HG03097 (cell line): Measurements from ENCODE around the gene DIPK1A.

Experiments used
- ATAC-seq: cut with Tn5 transposase; IDR thresholded peaks from one replicate; pipeline ENCODE4 v1.9.1; 2021; ENCODE audit not compliant: unreplicated experiment, low FRiP score

DIPK1A gene

DNA sequence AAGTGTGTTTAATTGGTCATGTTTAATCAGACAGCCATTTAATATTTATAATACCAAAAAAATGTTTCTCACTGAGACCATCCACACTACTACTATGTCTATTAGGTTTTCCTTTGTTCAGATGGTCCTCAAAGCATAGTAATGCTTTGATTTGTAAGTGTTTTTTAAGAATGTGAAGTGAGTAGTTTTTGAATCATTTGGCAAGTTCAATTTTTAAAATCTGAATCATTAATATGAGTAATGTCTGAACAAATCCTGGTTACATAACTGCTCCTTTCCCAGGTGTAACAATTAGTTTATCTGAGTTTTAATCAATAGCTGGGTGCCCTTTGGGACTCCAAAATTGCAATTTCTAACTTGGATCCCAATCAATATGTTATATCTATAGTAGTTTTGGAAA is 152.9 kb downstream of the DIPK1A start:
- ATAC-seq = no peak

DNA sequence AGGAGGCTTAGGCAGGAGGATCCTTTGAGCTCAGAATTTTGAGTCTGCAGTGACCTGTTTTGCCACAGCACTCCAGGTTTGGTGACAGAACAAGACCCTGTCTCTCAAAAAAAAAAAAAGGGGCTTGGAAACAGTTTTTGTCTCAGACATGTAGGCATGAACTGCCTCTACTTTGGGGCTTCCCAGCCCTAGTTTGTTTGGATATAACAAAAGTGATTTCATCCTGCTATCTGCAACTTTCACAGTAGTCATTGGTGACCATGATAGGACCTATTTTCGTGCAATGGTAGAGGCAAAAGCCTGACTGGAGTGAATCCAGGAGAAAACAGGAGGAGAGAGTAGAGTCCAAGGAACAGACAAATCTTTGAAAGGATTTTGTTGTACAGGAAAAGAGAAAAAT is 156.0 kb downstream of the DIPK1A start:
- no peak for ATAC-seq

DNA sequence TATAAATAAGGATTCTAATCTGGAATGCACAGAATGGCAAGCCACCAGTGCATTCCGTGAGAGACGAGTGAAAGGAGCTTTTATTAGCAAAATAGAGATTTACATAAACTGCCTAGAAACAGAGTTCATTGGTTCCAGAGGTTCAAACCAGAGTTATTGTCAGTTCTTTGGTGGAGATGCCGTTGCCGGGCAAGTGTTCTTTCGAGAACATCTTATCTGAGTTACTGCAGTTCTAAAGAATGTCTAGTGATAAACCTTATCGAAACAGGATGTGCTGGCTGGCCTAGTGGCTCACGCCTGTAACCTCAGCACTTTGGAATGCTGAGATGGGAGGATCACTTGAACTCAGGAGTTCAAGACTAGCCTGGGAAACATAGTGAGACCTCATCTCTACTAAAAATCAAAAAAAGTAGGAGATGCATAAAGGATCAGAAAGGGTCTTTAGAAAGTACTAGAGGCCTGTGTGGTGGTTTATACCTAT is 156.5 kb downstream of the DIPK1A start:
- ATAC-seq = no peak

DNA sequence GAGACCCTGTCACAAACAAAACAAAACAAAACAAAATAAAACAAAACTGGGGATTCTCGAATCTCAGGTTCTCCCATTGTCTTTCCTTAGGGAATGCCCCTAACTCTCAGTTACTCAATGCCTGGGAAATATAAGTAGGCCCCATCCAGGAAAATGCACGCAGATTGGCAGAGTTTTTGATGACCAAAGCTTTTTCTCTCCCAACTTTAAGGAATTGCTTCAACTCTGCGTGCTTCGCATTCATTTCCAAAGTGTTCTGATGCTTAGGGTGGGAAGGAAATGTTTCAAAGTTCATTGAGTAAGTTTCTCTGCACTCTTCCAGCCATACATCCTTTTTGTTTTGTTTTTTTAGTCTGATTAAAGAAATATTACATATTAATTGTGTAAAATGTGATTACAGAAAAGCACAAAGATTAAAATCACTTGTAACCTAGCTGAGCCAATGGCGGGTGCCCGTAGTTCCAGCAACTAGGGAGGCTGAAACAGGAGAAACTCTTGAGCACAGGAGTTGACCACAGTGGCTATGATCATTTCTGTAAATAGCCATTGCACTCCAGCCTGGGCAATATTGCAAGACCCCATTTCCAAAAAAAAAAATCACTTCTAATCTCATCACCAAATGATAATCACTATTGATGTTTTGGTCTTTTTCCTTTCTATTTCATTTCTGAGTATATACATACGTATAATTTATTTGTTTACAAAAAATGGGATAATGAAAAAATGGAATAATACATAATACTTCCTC is 157.9 kb downstream of the DIPK1A start:
- ATAC-seq = no peak

DNA sequence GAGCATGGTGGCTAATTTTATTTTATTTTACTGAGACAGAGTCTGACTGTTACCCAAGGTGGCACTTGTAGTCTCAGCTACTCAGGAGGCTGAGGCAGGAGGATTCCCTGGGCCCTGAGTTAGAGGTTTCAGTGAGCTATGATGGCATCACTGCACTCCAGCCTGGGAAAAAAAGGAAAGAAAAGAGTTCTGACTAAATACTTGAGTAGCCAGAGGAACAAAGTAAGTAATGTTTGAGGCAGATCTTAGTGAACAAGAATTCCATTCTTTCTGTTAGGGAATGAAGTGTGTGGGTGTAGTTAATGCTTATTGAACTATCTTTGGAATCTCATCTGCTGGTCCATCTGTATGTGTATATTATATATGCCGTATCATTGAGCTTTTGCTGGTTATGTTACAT is 163.3 kb downstream of the DIPK1A start:
- no peak for ATAC-seq

DNA sequence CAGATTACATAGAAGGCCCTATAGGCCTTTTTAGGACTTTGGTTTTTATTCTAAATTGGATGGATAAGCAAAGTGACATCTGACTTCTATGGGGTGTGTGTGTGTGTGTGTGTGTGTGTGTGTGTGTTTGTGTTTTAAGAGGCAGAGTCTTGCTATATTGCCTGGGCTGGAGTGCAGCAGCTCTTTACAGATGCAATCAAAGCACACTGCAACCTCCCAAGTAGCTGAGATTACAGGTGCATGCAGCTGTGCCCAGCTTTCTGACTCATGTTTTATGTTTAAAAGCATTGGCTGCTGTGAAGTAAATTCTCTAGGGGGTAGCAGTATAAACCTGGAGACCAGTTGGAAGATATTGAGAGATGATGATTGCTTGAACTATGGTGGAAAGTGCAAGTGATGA is 164.0 kb downstream of the DIPK1A start:
- no peak for ATAC-seq

DNA sequence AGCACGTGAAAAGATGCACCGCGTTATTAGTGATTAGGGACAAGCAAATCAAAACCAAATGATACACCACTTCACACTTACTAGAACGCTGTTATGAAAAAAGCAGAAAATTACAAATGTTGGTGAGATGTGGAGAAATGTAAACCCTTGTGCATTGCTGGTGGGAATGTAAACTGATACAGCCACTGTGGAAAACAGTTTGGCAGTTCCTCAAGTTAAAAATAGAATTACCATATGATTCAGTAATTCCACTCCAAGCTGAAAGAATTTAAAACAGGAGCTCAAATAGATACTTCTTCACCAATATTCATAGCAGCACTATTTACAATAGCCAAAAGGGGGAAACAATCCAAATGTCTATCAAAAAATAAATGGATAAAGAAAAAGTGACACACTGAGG is 166.1 kb downstream of the DIPK1A start:
- no peak for ATAC-seq

DNA sequence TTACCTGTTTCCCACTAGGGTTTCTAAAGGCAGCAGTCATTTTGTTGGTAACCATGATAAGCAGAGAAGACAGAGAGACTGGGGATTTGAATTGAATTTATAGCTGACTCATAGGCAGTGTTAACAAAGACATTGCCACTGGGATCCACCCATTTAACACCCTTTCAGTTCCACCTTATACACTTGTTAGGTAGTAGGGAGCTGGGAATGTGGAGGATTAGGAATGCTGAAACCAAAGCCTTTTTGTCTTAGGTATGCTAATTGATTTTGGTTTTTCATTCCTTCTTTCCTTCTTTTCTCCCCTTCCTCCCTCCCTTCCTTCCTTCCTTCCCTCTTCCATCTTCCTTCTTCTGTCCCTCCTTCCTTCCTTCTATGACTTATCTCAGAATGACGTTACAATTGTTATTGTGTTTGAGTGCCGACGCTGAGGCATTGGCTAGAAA is 168.9 kb downstream of the DIPK1A start:
- no peak for ATAC-seq
